HG03108 (cell line): ENCODE data around the gene TSHZ2.

Experiments used
- ATAC-seq: cut with Tn5 transposase; IDR thresholded peaks from one replicate; pipeline ENCODE4 v1.9.1; 2021; ENCODE audit warnings: moderate library complexity; ENCODE audit not compliant: unreplicated experiment

TSHZ2 gene

GRCh38 chr20:53224851-53225250, 252.7 kb downstream of the TSHZ2 start:
- ATAC-seq, result no peak

GRCh38 chr20:53226826-53227225, 254.7 kb downstream of the TSHZ2 start:
- ATAC-seq, result no peak

GRCh38 chr20:53227523-53227922, 255.4 kb downstream of the TSHZ2 start:
- ATAC-seq, result no peak

GRCh38 chr20:53231061-53231460, 258.9 kb downstream of the TSHZ2 start:
- ATAC-seq, result no peak

- ATAC-seq, result no peak
These were observed 265.3 kb downstream of the TSHZ2 start for GRCh38 chr20:53237461-53237860.

GRCh38 chr20:53238121-53238660, 266.0 kb downstream of the TSHZ2 start:
- no peak for ATAC-seq

- no peak for ATAC-seq
These were observed 271.0 kb downstream of the TSHZ2 start for GRCh38 chr20:53243152-53243551.

- no peak for ATAC-seq
These were observed 272.6 kb downstream of the TSHZ2 start for GRCh38 chr20:53244711-53245110.

- ATAC-seq, result no peak
These were observed 273.4 kb downstream of the TSHZ2 start for GRCh38 chr20:53245574-53245973.

- ATAC-seq, result no peak
These were observed 275.4 kb downstream of the TSHZ2 start for GRCh38 chr20:53247468-53248103.

- no peak for ATAC-seq
These were observed 278.3 kb downstream of the TSHZ2 start for GRCh38 chr20:53250456-53250855.

- no peak for ATAC-seq
These were observed 279.8 kb downstream of the TSHZ2 start for GRCh38 chr20:53252002-53252401.

GRCh38 chr20:53253668-53254067, 281.5 kb downstream of the TSHZ2 start:
- no peak for ATAC-seq

GRCh38 chr20:53255102-53255710, 283.0 kb downstream of the TSHZ2 start:
- ATAC-seq, result no peak

GRCh38 chr20:53258741-53259140, 286.6 kb downstream of the TSHZ2 start:
- ATAC-seq, result no peak

- no peak for ATAC-seq
These were observed 288.0 kb downstream of the TSHZ2 start for GRCh38 chr20:53260168-53260567.

GRCh38 chr20:53260591-53260990, 288.4 kb downstream of the TSHZ2 start:
- no peak for ATAC-seq

- ATAC-seq, result no peak
These were observed 290.2 kb downstream of the TSHZ2 start for GRCh38 chr20:53262365-53262764.

GRCh38 chr20:53263554-53264438, 291.6 kb downstream of the TSHZ2 start:
- ATAC-seq, result no peak

GRCh38 chr20:53264604-53265003, 292.4 kb downstream of the TSHZ2 start:
- no peak for ATAC-seq

- no peak for ATAC-seq
These were observed 293.2 kb downstream of the TSHZ2 start for GRCh38 chr20:53265304-53265875.
